SK-N-SH (cell line): ENCODE data around the gene PYGB. TPM values are rescaled to one million over a fixed set of nuclear protein-coding genes. Genes with fewer than 3 reads are reported as not detected.

ENCODE experiments used
- CTCF ChIA-PET: fragments of 300-600, 350-600 bp; formaldehyde crosslinking; extraction: SDS; loops from one replicate; lab custom pipeline; 2021; lab: Yijun Ruan, JAX
- POLR2A ChIA-PET: fragments of 350-600 bp; sonication (Branson Sonifier 250); formaldehyde crosslinking; extraction: SDS; loops from one replicate; lab custom pipeline; 2020; ENCODE audit warnings: antibody characterized with exemption, inconsistent platforms; lab: Yijun Ruan, JAX
- DNase-seq: peaks from one replicate; pipeline ENCODE4 v3.0.0; 2012
- H2AFZ ChIP-seq: fragments of 200-600 bp; sonication (generic); 2 replicates; pipeline ENCODE4 v1.8.1; 2016; ENCODE audit warnings: antibody characterized with exemption, mild to moderate bottlenecking, low read depth
- H3F3A ChIP-seq: fragments of 200-600 bp; sonication (generic); replicated peaks from 2 replicates; pipeline ENCODE3; 2016; ENCODE audit warnings: antibody characterized with exemption, mild to moderate bottlenecking; ENCODE audit not compliant: insufficient read depth
- H3K27ac ChIP-seq, 2 experiments: fragments of 200-500 bp in 1 of 2; fragments of 200-600 bp in 1 of 2; sonication (Bioruptor generic) in 1 of 2; sonication (generic), shearing (Covaris generic) in 1 of 2; 2 replicates each; pipeline versions ENCODE4 v1.5.1 to v1.6.1; 2014 to 2016; ENCODE audit warnings: low read depth in 2 of 2, inconsistent platforms in 1 of 2, low read length in 1 of 2, mild to moderate bottlenecking in 1 of 2, mixed read lengths in 1 of 2
- H3K27me3 ChIP-seq: fragments of 200-600 bp; sonication (generic), shearing (Covaris generic); 2 replicates; pipeline ENCODE4 v1.6.1; 2016; ENCODE audit warnings: mixed run types; ENCODE audit not compliant: insufficient read depth
- H3K36me3 ChIP-seq, 2 experiments: fragments of 200-500 bp in 1 of 2; fragments of 200-600 bp in 1 of 2; sonication (Bioruptor generic) in 1 of 2; sonication (generic) in 1 of 2; replicated peaks in 1 of 2; 2 replicates each; pipeline versions ENCODE3 to v1.5.1; 2014 to 2016; ENCODE audit warnings: low read length in 1 of 2, mild to moderate bottlenecking in 1 of 2; ENCODE audit not compliant: insufficient read depth in 2 of 2, control insufficient read depth in 1 of 2
- H3K4me1 ChIP-seq, 2 experiments: fragments of 200-500 bp in 1 of 2; fragments of 200-600 bp in 1 of 2; sonication (Bioruptor generic) in 1 of 2; sonication (generic), shearing (Covaris generic) in 1 of 2; 2 replicates each; pipeline versions ENCODE4 v1.5.1 to v1.6.1; 2014 to 2016; ENCODE audit warnings: low read depth in 1 of 2, low read length in 1 of 2, mixed run types in 1 of 2; ENCODE audit not compliant: insufficient read depth in 2 of 2, control insufficient read depth in 1 of 2
- H3K4me2 ChIP-seq: fragments of 200-600 bp; sonication (generic), shearing (Covaris generic); 2 replicates; pipeline ENCODE4 v1.6.1; 2017; ENCODE audit warnings: mixed run types
- H3K4me3 ChIP-seq, 2 experiments: fragments of 200-500 bp in 1 of 2; fragments of 200-600 bp in 1 of 2; sonication (Bioruptor generic) in 1 of 2; sonication (generic), shearing (Covaris generic) in 1 of 2; 2 replicates each; pipeline versions ENCODE4 v1.5.1 to v1.8.1; 2014 to 2016; ENCODE audit warnings: low read depth in 2 of 2, inconsistent platforms in 1 of 2, low read length in 1 of 2, mild to moderate bottlenecking in 1 of 2, mixed read lengths in 1 of 2, moderate library complexity in 1 of 2
- H3K79me2 ChIP-seq: fragments of 200-600 bp; sonication (generic); 2 replicates; pipeline ENCODE4 v1.8.1; 2017; ENCODE audit warnings: mild to moderate bottlenecking; ENCODE audit not compliant: insufficient read depth
- H3K9ac ChIP-seq: fragments of 200-600 bp; sonication (generic); 2 replicates; pipeline ENCODE4 v1.6.1; 2017; ENCODE audit warnings: mixed run types
- H3K9me2 ChIP-seq: fragments of 200-600 bp; sonication (generic); 2 replicates; pipeline ENCODE4 v1.6.1; 2017; ENCODE audit warnings: mixed run types
- H3K9me3 ChIP-seq: fragments of 200-600 bp; sonication (generic); 2 replicates; pipeline ENCODE4 v1.6.1; 2017; ENCODE audit warnings: mixed run types, mild to moderate bottlenecking, moderate library complexity
- H4K20me1 ChIP-seq: fragments of 200-600 bp; sonication (generic); 2 replicates; pipeline ENCODE4 v1.6.1; 2017; ENCODE audit warnings: mild to moderate bottlenecking, mixed run types; ENCODE audit not compliant: insufficient read depth
- FOSL2 ChIP-seq: IDR thresholded peaks from 2 replicates; pipeline ENCODE4 v1.4.0; 2012; ENCODE audit warnings: low read depth, mild to moderate bottlenecking, moderate library complexity, borderline replicate concordance
- FOXJ3 ChIP-seq: sonication (generic); formaldehyde crosslinking; IDR thresholded peaks from 2 replicates; pipeline ENCODE4 v1.5.1; 2020; ENCODE audit warnings: mild to moderate bottlenecking, missing genetic modification reagents
- GABPA ChIP-seq: IDR thresholded peaks from 2 replicates; pipeline ENCODE4 v1.4.0; 2012; ENCODE audit warnings: low read depth, mild to moderate bottlenecking
- GATA2 ChIP-seq: sonication (generic); formaldehyde crosslinking; IDR thresholded peaks from 2 replicates; pipeline ENCODE4 v1.5.0; 2020; ENCODE audit warnings: mild to moderate bottlenecking, missing genetic modification reagents
- MXI1 ChIP-seq: IDR thresholded peaks from 2 replicates; pipeline ENCODE4 v1.6.1; 2012; ENCODE audit warnings: mild to moderate bottlenecking, low read depth, low read length, improper control_type of control experiment
- NFIC ChIP-seq: IDR thresholded peaks from 2 replicates; pipeline ENCODE4 v1.4.0; 2012; ENCODE audit warnings: borderline replicate concordance
- NRF1 ChIP-seq: IDR thresholded peaks from 2 replicates; pipeline ENCODE4 v1.6.1; 2012; ENCODE audit warnings: low read depth, mild to moderate bottlenecking, low read length
- PBX3 ChIP-seq: IDR thresholded peaks from 2 replicates; pipeline ENCODE4; 2012
- RAD21 ChIP-seq: IDR thresholded peaks from 2 replicates; pipeline ENCODE4 v1.6.1; 2012; ENCODE audit warnings: mild to moderate bottlenecking, low read length
- REST ChIP-seq: IDR thresholded peaks from 2 replicates; pipeline ENCODE4 v1.6.1; 2012; ENCODE audit warnings: mild to moderate bottlenecking, low read depth, low read length, moderate library complexity
- SMC3 ChIP-seq: IDR thresholded peaks from 2 replicates; pipeline ENCODE4 v1.6.1; 2012; ENCODE audit warnings: low read depth, low read length, improper control_type of control experiment
- TCF12 ChIP-seq: IDR thresholded peaks from 2 replicates; pipeline ENCODE4 v1.4.0; 2012
- YY1 ChIP-seq: IDR thresholded peaks from 2 replicates; pipeline ENCODE4 v1.4.0; 2012; ENCODE audit warnings: low read depth, mild to moderate bottlenecking
- WGBS: methylation state at CpG from one replicate; pipeline ENCODE4 v1.1.6; 2017; ENCODE audit warnings: low lambda C conversion rate; 5-methylcytosine and 5-hydroxymethylcytosine counted together
- polyA plus RNA-seq, 3 experiments: library from polyadenylated mRNA; depleted of rRNA; stranded (reverse); fragments of >200 nt; gene quantifications; 2 replicates each; pipeline ENCODE4 v1.2.3, GENCODE V29; 2012
- TF ChIP-seq, protein P1 (sequence below): fragments of 200-600 bp; sonication (generic); IDR thresholded peaks from 2 replicates; pipeline ENCODE4 v1.6.1; 2017; ENCODE audit warnings: antibody characterized with exemption, mild to moderate bottlenecking, moderate library complexity
- TF ChIP-seq, protein P2 (sequence below): fragments of 150-350 bp; IDR thresholded peaks from 2 replicates; pipeline ENCODE4 v1.6.1; 2017; ENCODE audit warnings: antibody characterized with exemption, low read length, low read depth, borderline replicate concordance

Gene PYGB
- polyA plus RNA-seq, 1 of the 3 experiments (the other 2 are of a cell fraction), result 35.8 TPM

GRCh38 chr20:25321991-25322390 lies 74.1 kb downstream of the PYGB start:
- WGBS, result 91% methylated on average over 4 of the region's 4 CpGs
- POLR2A ChIA-PET, result interaction anchor here (0.7 kb wide), 1 partner anchor 76 kb away, joined by 3 read pairs; no protein-coding TSS in a partner anchor
- Histone ChIP-seq H3K27me3 (no peaks in the 10 kb centered on the region), H3K9me3 (no peaks in the 10 kb centered on the region), H4K20me1 (no peaks in the 10 kb centered on the region), H3F3A (no peaks in the 10 kb centered on the region), H3K9me2 (no peaks in the 10 kb centered on the region), H3K79me2 (no peaks in the 10 kb centered on the region; the same call in 1 of the 2 replicates), H3K27ac (no peak overlapping the region), H3K36me3 (peaks cover 5 to 10% of the 10 kb centered on the region in 2 experiments), H3K4me3 (no peak overlapping the region)
- CTCF ChIA-PET, result interaction anchor here (1.0 to 2.3 kb wide), 4 partner anchors 11 to 28 kb away, joined by 3 to 7 read pairs (median 4); no protein-coding TSS in a partner anchor
- TF ChIP-seq, protein P1, sequence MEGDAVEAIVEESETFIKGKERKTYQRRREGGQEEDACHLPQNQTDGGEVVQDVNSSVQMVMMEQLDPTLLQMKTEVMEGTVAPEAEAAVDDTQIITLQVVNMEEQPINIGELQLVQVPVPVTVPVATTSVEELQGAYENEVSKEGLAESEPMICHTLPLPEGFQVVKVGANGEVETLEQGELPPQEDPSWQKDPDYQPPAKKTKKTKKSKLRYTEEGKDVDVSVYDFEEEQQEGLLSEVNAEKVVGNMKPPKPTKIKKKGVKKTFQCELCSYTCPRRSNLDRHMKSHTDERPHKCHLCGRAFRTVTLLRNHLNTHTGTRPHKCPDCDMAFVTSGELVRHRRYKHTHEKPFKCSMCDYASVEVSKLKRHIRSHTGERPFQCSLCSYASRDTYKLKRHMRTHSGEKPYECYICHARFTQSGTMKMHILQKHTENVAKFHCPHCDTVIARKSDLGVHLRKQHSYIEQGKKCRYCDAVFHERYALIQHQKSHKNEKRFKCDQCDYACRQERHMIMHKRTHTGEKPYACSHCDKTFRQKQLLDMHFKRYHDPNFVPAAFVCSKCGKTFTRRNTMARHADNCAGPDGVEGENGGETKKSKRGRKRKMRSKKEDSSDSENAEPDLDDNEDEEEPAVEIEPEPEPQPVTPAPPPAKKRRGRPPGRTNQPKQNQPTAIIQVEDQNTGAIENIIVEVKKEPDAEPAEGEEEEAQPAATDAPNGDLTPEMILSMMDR, result no peak
- no peak for TF ChIP-seq YY1
- TF ChIP-seq, protein P2, sequence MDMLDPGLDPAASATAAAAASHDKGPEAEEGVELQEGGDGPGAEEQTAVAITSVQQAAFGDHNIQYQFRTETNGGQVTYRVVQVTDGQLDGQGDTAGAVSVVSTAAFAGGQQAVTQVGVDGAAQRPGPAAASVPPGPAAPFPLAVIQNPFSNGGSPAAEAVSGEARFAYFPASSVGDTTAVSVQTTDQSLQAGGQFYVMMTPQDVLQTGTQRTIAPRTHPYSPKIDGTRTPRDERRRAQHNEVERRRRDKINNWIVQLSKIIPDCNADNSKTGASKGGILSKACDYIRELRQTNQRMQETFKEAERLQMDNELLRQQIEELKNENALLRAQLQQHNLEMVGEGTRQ, result no peak
- TF ChIP-seq REST, result no peak
- TF ChIP-seq PBX3, result no peak
- no peak for TF ChIP-seq RAD21
- no peak for TF ChIP-seq TCF12
- TF ChIP-seq GABPA, result no peak
- no peak for TF ChIP-seq NRF1
- no peak for TF ChIP-seq MXI1
- no peak for TF ChIP-seq FOXJ3 (CRISPR knock-in tag)
- TF ChIP-seq GATA2 (CRISPR knock-in tag), result no peak
- TF ChIP-seq SMC3, result no peak
- TF ChIP-seq NFIC, result no peak
- no peak for TF ChIP-seq FOSL2
- TF ChIP-seq, all 33 proteins: peak for 0
- DNase-seq, result no peak
- peaks cover 0 to 26% of the 10 kb centered on the region in 2 experiments; a peak in 2 of 4 replicates for H3K4me1 ChIP-seq
- H3K9ac ChIP-seq, result no peak overlapping the region
- no peak overlapping the region for H3K4me2 ChIP-seq
- no peak overlapping the region for H2AFZ ChIP-seq
